ENCODE data around the gene BMP10.

DNA sequence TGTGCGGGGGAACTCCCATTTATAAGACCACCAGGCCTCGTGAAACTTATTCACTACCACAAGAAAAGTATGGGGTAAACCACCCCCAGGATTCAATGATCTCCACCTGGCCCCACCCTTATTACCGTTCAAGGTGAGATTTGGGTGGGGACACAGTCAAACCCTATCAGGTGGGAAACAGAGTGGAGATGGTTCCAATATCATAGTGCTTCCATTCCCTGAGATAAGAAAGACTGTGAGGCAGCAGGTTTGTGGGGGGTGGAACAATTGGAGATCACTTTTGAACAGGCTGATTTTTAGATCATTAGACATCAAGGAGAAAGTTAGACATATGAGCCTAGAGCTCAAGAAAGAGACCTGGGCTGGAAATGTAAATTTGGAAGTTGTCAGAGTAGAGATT, 42.2 kb upstream of the BMP10 start:
- TF ChIP-seq, protein P1, sequence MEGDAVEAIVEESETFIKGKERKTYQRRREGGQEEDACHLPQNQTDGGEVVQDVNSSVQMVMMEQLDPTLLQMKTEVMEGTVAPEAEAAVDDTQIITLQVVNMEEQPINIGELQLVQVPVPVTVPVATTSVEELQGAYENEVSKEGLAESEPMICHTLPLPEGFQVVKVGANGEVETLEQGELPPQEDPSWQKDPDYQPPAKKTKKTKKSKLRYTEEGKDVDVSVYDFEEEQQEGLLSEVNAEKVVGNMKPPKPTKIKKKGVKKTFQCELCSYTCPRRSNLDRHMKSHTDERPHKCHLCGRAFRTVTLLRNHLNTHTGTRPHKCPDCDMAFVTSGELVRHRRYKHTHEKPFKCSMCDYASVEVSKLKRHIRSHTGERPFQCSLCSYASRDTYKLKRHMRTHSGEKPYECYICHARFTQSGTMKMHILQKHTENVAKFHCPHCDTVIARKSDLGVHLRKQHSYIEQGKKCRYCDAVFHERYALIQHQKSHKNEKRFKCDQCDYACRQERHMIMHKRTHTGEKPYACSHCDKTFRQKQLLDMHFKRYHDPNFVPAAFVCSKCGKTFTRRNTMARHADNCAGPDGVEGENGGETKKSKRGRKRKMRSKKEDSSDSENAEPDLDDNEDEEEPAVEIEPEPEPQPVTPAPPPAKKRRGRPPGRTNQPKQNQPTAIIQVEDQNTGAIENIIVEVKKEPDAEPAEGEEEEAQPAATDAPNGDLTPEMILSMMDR (IDR thresholded peaks at IDR 0.05; ENCODE audit: insufficient read depth, low read length) = no peak
- TF ChIP-seq GABPA (IDR thresholded peaks at IDR 0.05; ENCODE audit: low read depth) (no peak), POLR2AphosphoS5 (IDR thresholded peaks at IDR 0.05; ENCODE audit: low read depth) (no peak), SPI1 (IDR thresholded peaks at IDR 0.05; ENCODE audit: borderline replicate concordance, low read depth) (no peak)
- TF ChIP-seq, protein P2, sequence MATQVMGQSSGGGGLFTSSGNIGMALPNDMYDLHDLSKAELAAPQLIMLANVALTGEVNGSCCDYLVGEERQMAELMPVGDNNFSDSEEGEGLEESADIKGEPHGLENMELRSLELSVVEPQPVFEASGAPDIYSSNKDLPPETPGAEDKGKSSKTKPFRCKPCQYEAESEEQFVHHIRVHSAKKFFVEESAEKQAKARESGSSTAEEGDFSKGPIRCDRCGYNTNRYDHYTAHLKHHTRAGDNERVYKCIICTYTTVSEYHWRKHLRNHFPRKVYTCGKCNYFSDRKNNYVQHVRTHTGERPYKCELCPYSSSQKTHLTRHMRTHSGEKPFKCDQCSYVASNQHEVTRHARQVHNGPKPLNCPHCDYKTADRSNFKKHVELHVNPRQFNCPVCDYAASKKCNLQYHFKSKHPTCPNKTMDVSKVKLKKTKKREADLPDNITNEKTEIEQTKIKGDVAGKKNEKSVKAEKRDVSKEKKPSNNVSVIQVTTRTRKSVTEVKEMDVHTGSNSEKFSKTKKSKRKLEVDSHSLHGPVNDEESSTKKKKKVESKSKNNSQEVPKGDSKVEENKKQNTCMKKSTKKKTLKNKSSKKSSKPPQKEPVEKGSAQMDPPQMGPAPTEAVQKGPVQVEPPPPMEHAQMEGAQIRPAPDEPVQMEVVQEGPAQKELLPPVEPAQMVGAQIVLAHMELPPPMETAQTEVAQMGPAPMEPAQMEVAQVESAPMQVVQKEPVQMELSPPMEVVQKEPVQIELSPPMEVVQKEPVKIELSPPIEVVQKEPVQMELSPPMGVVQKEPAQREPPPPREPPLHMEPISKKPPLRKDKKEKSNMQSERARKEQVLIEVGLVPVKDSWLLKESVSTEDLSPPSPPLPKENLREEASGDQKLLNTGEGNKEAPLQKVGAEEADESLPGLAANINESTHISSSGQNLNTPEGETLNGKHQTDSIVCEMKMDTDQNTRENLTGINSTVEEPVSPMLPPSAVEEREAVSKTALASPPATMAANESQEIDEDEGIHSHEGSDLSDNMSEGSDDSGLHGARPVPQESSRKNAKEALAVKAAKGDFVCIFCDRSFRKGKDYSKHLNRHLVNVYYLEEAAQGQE (IDR thresholded peaks at IDR 0.05; ENCODE audit: insufficient replicate concordance, low read depth) = no peak

All from HL-60 (cell line).